Germinal center (tissue), 1 donor: ENCODE results near the gene ABCG2.

ENCODE experiments used
- DNase-seq: peaks from one replicate; pipeline ENCODE4 v3.0.0; 2012; ENCODE audit warnings: mixed read lengths, low spot score

ABCG2 gene

GRCh38 chr4:88158489-88159228 is at the start of gene ABCG2:
TSS of gene ABCG2 (minus strand) at chr4:88158639. CDS start at chr4:88139995, 18,644 bp downstream.
- peak; percentile 7 for DNase-seq

DNA sequence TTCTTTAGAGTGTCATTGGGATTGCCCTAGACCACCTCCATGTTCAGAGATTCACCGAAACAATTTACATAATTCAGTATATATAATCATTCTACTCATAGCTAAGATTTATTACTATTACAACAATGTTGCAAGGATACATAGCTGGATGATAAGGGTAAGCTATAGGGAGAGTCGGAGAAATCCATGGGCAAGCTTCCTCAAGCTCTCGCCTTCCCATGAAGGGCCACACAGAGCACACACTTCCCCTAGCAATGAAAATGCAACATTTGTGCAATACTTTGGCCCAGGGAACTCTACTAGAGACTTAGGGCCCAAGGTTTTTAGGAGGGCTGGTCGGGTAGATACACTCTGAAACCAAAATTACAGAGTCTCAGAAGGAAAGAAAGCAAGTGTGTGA is 49.7 kb upstream of the ABCG2 start:
- DNase-seq = no peak

DNA sequence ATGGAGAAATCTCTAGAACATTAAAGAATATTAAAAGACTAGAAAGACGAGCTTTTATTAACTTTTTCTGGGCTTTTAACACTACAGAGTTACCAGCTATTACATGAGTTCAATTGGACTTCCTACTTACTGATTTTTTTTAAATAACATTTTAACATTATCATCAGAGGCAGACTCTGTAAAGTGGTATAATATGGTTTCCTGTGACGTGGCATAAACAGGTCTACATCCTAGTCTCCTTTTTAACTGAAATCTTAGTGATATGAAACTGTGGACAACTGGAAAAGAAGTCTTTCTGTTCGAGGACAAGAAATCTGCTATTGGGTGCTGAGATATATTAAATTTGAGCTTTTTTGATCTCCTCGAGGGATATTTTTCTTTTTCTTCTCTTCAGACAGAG is 48.7 kb upstream of the ABCG2 start:
- no peak for DNase-seq

- no peak for DNase-seq
Observed at GRCh38 chr4:88204882-88205281, 46.4 kb upstream of the ABCG2 start.

DNA sequence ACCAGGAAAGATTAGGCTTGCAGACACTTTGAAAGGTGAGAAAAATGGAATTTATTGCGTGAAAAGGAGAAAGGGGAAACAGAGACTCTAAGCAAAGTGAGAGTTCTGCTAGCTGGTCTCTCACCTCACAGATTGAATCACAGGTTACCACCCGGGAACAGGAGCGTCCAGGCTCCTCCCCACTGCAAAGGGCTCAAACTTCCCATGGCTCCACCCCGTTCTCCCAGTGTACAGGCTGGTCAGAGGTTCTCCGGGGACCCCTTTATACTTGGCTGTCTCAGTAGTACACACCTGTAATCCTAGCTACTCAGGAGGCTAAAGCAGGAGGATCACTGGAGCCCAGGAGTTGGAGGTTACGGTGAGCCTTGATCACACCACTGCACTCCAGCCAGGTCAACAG is 44.0 kb upstream of the ABCG2 start:
- no peak for DNase-seq

GRCh38 chr4:88200186-88200585 is 41.7 kb upstream of the ABCG2 start:
- no peak for DNase-seq

DNA sequence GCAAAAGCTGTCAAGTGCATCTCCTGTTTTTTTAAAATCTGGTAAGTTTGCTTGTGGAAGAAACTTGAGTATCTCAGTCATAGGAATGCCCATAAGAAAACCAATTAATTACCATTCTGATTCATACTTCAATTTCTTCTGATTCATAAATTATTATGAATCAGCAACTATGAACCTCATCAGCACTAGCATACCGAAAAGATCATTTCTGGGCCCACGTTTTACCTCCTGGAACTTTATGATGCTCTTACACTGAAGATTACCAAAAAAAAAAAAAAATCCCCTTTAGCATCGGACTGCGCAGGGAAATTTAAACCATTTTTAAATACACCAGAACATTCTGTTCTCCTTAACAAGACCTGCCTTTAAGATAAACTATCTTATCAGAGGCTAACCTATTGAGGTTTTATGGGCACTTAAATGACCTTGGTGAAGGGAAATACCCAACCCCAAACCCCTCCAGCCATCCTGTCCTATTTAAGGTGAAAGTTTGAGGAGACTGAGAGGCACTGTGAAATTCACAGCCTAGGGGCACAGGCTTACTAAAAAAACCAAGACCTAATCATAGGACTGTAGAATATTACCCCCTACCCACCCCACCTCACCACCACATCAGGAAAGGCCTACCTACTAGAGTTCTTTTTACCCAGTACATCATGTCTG is 38.2 kb upstream of the ABCG2 start:
- DNase-seq = no peak

DNA sequence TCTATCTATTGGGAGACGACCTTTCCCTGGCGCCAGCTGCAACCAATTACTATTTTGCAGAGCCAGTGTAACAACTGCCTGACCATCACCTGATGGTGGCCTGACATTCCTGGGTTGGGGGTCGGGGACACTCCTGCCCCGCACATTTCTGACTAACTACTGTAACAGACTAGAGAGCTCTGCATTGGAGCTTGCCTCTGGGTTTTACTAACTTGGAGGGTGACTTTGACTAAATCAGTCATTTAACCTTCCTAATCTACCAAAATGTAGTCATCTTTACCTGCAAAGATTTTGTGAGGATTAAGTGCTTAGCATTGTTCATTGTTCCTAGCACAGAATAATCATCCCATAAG is 37.5 kb upstream of the ABCG2 start:
- no peak for DNase-seq

- DNase-seq = no peak
Observed at GRCh38 chr4:88195328-88196012, 37.0 kb upstream of the ABCG2 start.

GRCh38 chr4:88191404-88191803 is 33.0 kb upstream of the ABCG2 start:
- DNase-seq = no peak

- no peak for DNase-seq
Observed at GRCh38 chr4:88189881-88190585, 31.6 kb upstream of the ABCG2 start.

DNA sequence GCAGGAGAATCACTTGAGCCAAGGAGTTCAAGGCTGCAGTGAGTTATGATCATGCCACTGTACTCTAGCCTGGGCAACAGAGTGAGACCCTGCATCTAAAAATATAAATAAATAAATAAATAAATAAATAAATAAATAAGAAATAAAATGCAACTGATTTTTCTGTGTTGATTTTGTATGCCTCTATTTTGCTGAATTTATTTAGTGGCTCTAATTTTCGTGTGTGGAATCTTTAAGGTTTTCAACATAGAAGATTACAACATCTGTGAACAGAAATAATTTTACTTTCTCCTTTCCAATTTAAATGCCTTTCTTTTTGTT is 30.9 kb upstream of the ABCG2 start:
- no peak for DNase-seq

GRCh38 chr4:88188738-88189417 is 30.4 kb upstream of the ABCG2 start:
- no peak for DNase-seq

DNA sequence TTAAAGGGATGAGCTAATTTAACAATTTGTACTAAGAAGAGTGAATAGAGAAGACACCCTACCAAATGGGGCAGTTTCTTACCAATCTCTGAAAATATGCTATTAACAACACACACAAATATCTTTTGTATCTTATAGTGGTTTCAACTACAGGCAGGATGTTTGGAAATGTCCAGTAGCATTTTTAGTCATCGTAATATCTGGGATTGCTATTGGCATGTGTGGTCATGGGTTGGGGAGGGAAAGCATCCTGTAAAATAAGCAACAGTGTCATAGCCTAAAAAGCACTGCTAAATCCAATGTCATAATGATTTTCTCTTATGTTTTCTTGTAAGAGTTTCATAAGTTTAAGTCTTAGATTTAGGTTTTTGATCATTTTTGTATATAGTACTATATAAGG is 29.3 kb upstream of the ABCG2 start:
- no peak for DNase-seq

DNA sequence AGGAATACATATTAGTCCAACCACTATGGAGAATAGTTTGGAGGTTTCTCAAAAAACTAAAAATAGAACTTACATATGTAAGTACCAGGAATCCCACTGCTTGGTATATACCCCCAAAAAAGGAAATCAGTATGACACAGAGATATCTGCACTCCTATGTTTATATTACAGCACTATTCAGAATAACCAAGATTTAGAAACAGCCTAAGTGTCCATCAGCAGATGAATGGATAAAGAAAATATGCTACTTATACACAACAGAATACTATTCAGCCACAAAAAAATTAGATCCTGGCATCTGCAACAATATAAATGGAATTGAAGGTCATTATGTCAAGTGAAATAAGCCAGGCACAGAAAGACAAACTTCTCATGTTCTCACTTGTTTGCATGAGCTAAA is 27.5 kb upstream of the ABCG2 start:
- no peak for DNase-seq

- no peak for DNase-seq
Observed at GRCh38 chr4:88179261-88179660, 20.8 kb upstream of the ABCG2 start.

GRCh38 chr4:88178626-88179231 is 20.3 kb upstream of the ABCG2 start:
- no peak for DNase-seq

DNA sequence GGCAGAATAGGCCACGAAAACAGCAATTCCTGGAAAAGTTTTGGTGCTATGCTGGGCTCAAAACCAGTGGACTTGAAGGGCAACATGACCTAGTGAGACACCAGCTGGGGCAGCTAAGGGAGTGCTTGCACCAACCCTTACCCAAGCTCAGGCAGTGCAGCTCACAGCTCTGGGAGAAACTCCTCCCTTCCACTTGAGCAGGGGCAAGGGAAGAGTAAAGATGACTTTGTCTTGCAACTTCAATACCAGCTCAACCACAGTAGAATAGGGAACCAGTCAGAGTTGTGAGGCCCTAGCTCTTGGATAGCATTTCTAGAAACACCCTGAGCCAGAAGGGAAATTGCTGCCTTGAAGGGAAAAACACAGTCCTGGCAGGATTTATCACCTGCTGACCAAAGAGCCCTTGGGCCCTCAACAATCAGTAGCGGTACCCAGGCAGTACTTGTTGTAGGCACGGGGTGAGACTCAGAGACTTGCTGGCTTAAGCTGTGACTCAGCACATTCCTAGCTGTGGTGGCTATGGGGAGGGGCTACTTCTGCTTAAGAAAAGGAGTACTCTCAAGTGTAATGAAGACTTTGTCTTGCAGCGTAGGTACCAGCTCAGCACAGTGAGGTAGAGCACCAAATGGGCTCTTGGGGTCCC is 19.7 kb upstream of the ABCG2 start:
- no peak for DNase-seq

DNA sequence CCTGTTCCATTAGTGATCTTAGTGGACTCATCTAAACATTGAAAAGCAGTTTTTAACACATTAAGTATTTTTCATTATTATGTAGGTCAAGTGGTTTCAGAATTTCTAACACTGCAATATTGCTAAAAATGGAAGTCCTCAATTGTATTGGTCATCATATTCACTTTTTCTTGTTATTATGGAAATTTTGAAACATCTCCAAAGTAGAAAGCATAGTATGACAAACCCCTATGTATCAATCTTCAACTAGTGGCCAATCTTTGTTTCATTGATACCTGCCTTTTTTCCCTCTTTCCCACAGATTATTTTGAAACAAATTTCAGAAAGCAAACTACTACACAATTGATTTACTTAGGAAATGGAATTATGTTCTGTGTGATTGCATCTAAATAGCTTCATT is 14.5 kb upstream of the ABCG2 start:
- no peak for DNase-seq

DNA sequence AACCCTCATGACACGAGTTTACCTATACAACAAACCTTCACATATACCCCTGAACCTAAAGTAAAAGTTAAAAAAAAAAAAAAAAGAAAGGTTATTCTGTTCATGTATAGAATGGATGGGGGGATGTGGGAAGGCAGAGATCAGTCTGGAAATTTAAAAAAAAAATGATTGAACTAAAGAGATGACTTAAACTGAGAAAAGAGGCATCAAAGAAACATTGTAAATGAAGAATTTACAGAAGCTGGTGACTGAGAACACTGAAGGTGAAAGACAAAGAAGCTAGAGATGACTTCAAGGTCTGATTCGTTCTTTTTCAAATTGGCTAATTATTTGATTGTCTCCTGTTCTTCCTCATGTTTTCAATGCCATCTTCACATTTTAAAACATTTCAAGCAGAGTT is 12.8 kb upstream of the ABCG2 start:
- DNase-seq = no peak

DNA sequence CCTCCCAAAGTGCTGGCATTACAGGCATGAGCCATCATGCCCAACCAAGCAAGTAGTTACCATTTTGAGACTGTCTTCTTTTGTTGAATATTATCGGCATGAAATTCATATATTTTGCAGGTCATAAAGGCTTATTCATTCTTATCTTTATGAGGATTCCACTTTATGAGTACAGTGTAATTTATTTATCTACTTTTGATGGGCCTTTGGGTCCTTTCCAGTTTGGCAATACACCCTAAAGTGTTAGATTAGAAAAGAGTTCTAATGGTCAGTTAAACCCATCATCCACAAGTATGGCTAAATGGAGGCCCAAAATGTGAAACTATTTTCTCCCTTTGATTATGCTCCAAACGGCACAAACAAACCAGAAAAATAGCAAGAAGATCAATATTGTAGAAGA is 10.9 kb upstream of the ABCG2 start:
- DNase-seq = no peak
